ENCODE data around the gene MORN1.

The MORN1 gene

DNA sequence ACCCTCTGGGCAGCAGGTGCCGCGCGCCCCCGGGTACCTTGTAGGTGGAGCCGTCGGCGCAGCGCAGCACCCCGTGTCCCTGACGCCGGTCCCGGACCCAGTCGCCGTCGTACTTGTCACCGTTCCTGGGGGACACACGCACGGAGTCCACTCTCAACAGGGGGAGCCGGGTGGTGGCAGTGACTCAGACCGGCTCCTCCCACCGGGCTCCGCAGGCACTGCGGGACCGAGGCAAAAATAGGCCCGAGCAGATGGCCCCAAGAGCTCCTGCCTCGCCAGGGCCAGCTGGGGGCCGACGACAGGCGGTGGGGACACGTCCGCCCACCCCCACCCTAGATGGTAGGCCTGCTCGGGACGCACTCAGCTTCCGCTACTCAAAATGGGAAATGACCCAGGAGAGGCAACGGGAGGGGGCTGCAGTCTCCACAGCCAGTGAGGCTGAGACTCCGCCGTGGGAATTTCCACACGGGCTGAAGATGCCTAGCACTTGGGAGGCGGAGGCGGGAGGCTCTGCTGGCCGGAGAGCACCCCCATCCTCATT, 6.3 kb downstream of the MORN1 start:
- Histone ChIP-seq H3K4me1 (ENCODE audit: control insufficient read depth, low read length) (peaks cover 42% of the 10 kb centered on the region), H3K4me3 (ENCODE audit: low read length) (no peak overlapping the region), H3F3A (ENCODE audit: control insufficient read depth, insufficient read depth) (peaks cover 23% of the 10 kb centered on the region), H3K9me3 (ENCODE audit: control insufficient read depth, insufficient read depth, low read length) (no peaks in the 10 kb centered on the region), H3K27me3 (ENCODE audit: control insufficient read depth, low read length) (no peaks in the 10 kb centered on the region), H3K27ac (ENCODE audit: low read depth, low read length) (no peak overlapping the region), H4K20me1 (ENCODE audit: control insufficient read depth, insufficient read depth, low read depth, low read length) (no peaks in the 10 kb centered on the region), H3K36me3 (ENCODE audit: control insufficient read depth, low read length) (peaks cover 20% of the 10 kb centered on the region), H3K9me2 (replicated peaks; ENCODE audit: control insufficient read depth, low read length) (no peaks in the 10 kb centered on the region), H3K4me2 (ENCODE audit: low read length) (no peak overlapping the region), H3K79me2 (ENCODE audit: control insufficient read depth, low read length) (peaks cover 9% of the 10 kb centered on the region)
- TF ChIP-seq EZH2phosphoT487 (IDR thresholded peaks at IDR 0.05; ENCODE audit: borderline replicate concordance, low read length) = no peak
- TF ChIP-seq, protein P1, sequence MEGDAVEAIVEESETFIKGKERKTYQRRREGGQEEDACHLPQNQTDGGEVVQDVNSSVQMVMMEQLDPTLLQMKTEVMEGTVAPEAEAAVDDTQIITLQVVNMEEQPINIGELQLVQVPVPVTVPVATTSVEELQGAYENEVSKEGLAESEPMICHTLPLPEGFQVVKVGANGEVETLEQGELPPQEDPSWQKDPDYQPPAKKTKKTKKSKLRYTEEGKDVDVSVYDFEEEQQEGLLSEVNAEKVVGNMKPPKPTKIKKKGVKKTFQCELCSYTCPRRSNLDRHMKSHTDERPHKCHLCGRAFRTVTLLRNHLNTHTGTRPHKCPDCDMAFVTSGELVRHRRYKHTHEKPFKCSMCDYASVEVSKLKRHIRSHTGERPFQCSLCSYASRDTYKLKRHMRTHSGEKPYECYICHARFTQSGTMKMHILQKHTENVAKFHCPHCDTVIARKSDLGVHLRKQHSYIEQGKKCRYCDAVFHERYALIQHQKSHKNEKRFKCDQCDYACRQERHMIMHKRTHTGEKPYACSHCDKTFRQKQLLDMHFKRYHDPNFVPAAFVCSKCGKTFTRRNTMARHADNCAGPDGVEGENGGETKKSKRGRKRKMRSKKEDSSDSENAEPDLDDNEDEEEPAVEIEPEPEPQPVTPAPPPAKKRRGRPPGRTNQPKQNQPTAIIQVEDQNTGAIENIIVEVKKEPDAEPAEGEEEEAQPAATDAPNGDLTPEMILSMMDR (IDR thresholded peaks at IDR 0.05; ENCODE audit: low read depth, low read length, poor library complexity, severe bottlenecking) = peak; percentile 13

DNA sequence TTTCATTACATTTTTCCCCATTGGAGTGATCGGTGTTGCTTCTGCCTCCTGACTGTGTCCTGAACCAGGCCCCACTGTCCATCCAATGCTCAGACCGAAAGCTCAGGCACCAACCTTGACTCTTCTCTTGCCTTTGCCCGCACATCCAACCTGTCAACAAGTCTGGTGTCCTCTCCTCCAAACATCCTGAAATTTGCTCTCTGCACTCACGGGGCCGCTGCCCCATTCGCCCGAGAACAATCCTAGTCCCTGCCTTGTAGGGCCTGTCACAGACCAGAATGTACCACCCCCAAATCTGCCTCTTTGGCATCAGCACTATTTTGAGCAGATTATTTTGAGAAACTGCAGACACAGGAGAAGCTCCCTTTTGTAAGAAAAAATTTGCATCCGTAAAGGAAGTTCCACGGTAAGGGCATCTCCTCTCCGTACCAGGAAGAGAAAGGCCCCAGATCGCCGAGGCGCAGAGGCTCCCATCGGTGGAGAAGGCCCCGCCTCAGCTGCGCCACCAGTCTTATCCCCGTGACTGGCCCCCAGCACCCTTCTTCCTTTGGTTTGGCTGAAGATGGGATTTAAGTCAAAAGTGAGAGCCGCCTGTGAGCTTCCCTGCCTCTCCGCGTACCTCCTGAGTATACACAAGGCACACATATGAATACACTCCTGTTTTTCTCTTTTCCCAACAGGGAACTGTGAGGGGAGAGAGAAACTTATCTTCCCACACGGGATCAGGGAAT, 7.1 kb downstream of the MORN1 start:
- no peak overlapping the region for H3K4me2 ChIP-seq (ENCODE audit: low read length)
- H3K9me3 ChIP-seq (ENCODE audit: control insufficient read depth, insufficient read depth, low read length) = no peaks in the 10 kb centered on the region
- peaks cover 5% of the 10 kb centered on the region; the same call in 1 of the 2 replicates for H3K79me2 ChIP-seq (ENCODE audit: control insufficient read depth, low read length)
- TF ChIP-seq, protein P1 (IDR thresholded peaks at IDR 0.05; ENCODE audit: low read depth, low read length, poor library complexity, severe bottlenecking) = no peak
- no peak for TF ChIP-seq EZH2phosphoT487 (IDR thresholded peaks at IDR 0.05; ENCODE audit: borderline replicate concordance, low read length)
- peaks cover 14% of the 10 kb centered on the region for H3K36me3 ChIP-seq (ENCODE audit: control insufficient read depth, low read length)
- no peaks in the 10 kb centered on the region for H4K20me1 ChIP-seq (ENCODE audit: control insufficient read depth, insufficient read depth, low read depth, low read length)
- no peaks in the 10 kb centered on the region for H3K9me2 ChIP-seq (replicated peaks; ENCODE audit: control insufficient read depth, low read length)
- no peaks in the 10 kb centered on the region for H3K27me3 ChIP-seq (ENCODE audit: control insufficient read depth, low read length)
- peaks cover 35% of the 10 kb centered on the region for H3K4me1 ChIP-seq (ENCODE audit: control insufficient read depth, low read length)
- H3F3A ChIP-seq (ENCODE audit: control insufficient read depth, insufficient read depth) = peaks cover 16% of the 10 kb centered on the region
- H3K27ac ChIP-seq (ENCODE audit: low read depth, low read length) = no peak overlapping the region
- no peak overlapping the region for H3K4me3 ChIP-seq (ENCODE audit: low read length)

DNA sequence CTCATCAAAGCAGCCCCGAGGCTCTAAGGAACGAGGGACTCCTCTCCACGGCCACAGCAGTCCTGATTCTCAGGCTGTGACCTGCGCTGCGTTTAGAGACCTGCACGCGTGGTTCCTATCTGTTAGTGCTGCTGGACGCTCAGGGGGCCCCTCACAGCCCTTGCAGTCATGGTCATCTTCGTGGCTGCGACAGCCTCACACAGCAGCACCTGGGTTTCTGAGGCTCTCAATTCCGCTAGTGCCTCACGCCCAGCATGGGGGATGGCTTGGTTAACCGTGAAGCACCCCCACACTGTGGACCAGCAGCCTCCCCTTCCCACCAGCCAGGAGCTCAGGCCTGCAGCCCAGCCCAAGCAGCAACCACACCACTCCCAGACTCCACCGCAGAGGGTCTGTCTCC, 7.8 kb downstream of the MORN1 start:
- H4K20me1 ChIP-seq (ENCODE audit: control insufficient read depth, insufficient read depth, low read depth, low read length) = no peaks in the 10 kb centered on the region
- H3K9me2 ChIP-seq (replicated peaks; ENCODE audit: control insufficient read depth, low read length) = no peaks in the 10 kb centered on the region
- no peak overlapping the region for H3K4me2 ChIP-seq (ENCODE audit: low read length)
- peaks cover 5% of the 10 kb centered on the region; the same call in 1 of the 2 replicates for H3K79me2 ChIP-seq (ENCODE audit: control insufficient read depth, low read length)
- peaks cover 28% of the 10 kb centered on the region for H3K4me1 ChIP-seq (ENCODE audit: control insufficient read depth, low read length)
- no peaks in the 10 kb centered on the region for H3K9me3 ChIP-seq (ENCODE audit: control insufficient read depth, insufficient read depth, low read length)
- no peaks in the 10 kb centered on the region for H3K27me3 ChIP-seq (ENCODE audit: control insufficient read depth, low read length)
- H3F3A ChIP-seq (ENCODE audit: control insufficient read depth, insufficient read depth) = peaks cover 10% of the 10 kb centered on the region
- no peak overlapping the region for H3K4me3 ChIP-seq (ENCODE audit: low read length)
- TF ChIP-seq, protein P1 (IDR thresholded peaks at IDR 0.05; ENCODE audit: low read depth, low read length, poor library complexity, severe bottlenecking) = no peak
- TF ChIP-seq EZH2phosphoT487 (IDR thresholded peaks at IDR 0.05; ENCODE audit: borderline replicate concordance, low read length) = no peak
- no peak overlapping the region for H3K27ac ChIP-seq (ENCODE audit: low read depth, low read length)
- peaks cover 13% of the 10 kb centered on the region for H3K36me3 ChIP-seq (ENCODE audit: control insufficient read depth, low read length)
